K562 (cell line): Measurements from ENCODE around the gene SPATA6.

Experiments used
- ARID4B ChIP-seq: sonication (generic); formaldehyde crosslinking; IDR thresholded peaks from 2 replicates; pipeline ENCODE4 v1.8.0; 2022; ENCODE audit warnings: mild to moderate bottlenecking, missing genetic modification reagents
- CEBPB ChIP-seq: fragments of 450-650 bp; IDR thresholded peaks from 2 replicates; pipeline ENCODE4 v1.6.1; 2016; ENCODE audit warnings: missing genetic modification characterization, missing compliant biosample characterization
- CTCF ChIP-seq, 3 experiments: IDR thresholded peaks in 2 of 3; conservative IDR thresholded peaks in 1 of 3; 2 replicates each; pipeline ENCODE4 v1.5.1; 2011 to 2012; ENCODE audit warnings: low read length in 3 of 3, mild to moderate bottlenecking in 3 of 3, control low read depth in 2 of 3, improper control_type of control experiment in 1 of 3, inconsistent platforms in 1 of 3, low read depth in 1 of 3, mixed read lengths in 1 of 3, moderate library complexity in 1 of 3; ENCODE audit not compliant: insufficient read depth in 2 of 3
- LEF1 ChIP-seq: fragments of 450-650 bp; IDR thresholded peaks from 2 replicates; pipeline ENCODE4 v1.6.1; 2016; ENCODE audit warnings: mild to moderate bottlenecking
- MEF2A ChIP-seq: IDR thresholded peaks from 2 replicates; pipeline ENCODE4 v1.6.1; 2011; ENCODE audit warnings: low read depth, mild to moderate bottlenecking, low read length, moderate library complexity; ENCODE audit not compliant: control insufficient read depth
- TAF15 ChIP-seq: fragments of 200-400 bp; formaldehyde crosslinking; IDR thresholded peaks from 2 replicates; pipeline ENCODE4 v1.6.1; 2017; ENCODE audit warnings: mild to moderate bottlenecking, low read depth, low read length, moderate library complexity
- TBP ChIP-seq: optimal IDR thresholded peaks from 2 replicates; pipeline ENCODE3; 2011; ENCODE audit warnings: low read depth, low read length, improper control_type of control experiment
- ZBTB2 ChIP-seq: fragments of 450-650 bp; IDR thresholded peaks from 2 replicates; pipeline ENCODE4 v1.6.1; 2016; ENCODE audit warnings: antibody characterized with exemption

GRCh38 chr1:48493041-48493440 is 21.0 kb upstream of the SPATA6 start:
- TF ChIP-seq ZBTB2 (no peak), CEBPB (tag) (no peak), CTCF (IDR thresholded peaks at IDR 0.05 in 2 of 3, conservative IDR thresholded peaks at IDR 0.05 in 1 of 3; ENCODE audit: insufficient read depth in 2 of 3, low read depth in 1 of 3, low read length in 3 of 3) (no peak), TBP (no peak), TAF15 (no peak), LEF1 (no peak), MEF2A (no peak), ARID4B (CRISPR knock-in tag) (no peak)
